Gastroesophageal sphincter (tissue), 3 donors: Measurements from ENCODE around the gene APMAP.

Source experiments
- CTCF ChIP-seq, 4 experiments: fragments of 200-600 bp in 2 of 4; fragments of 450-650 bp in 2 of 4; sonication (generic) in 1 of 4; IDR thresholded peaks; one replicate each; pipeline ENCODE4 v1.5.1; 2017 to 2019; ENCODE audit warnings: antibody characterized with exemption in 4 of 4, mild to moderate bottlenecking in 2 of 4, moderate library complexity in 2 of 4
- EP300 ChIP-seq: sonication (generic); formaldehyde crosslinking; IDR thresholded peaks from one replicate; pipeline ENCODE4 v1.6.1; 2017; ENCODE audit warnings: antibody characterized with exemption, mild to moderate bottlenecking
- POLR2A ChIP-seq, 2 donors: fragments of 450-650 bp; IDR thresholded peaks; one replicate each; pipeline ENCODE4 v1.6.1; 2017; ENCODE audit warnings: antibody characterized with exemption in 2 of 2, mild to moderate bottlenecking in 2 of 2, moderate library complexity in 1 of 2

- TF ChIP-seq POLR2A (IDR thresholded peaks at IDR 0.05) = no peak
- TF ChIP-seq CTCF (IDR thresholded peaks at IDR 0.05) = no peak
- no peak for TF ChIP-seq EP300
Measured at GRCh38 chr20:24943196-24943595, 49.4 kb downstream of the APMAP start.
